Mesenteric fat pad (tissue), 1 donor: Measurements from ENCODE around the gene PTPN20. TPM values are rescaled to one million over a fixed set of nuclear protein-coding genes. Genes with fewer than 3 reads are reported as not detected.
A peak's percentile ranks its signal among the peaks of the same experiment; 100 is the strongest.

Source experiments
- DNase-seq: peaks from one replicate; pipeline ENCODE4 v3.0.0-alpha.2; 2020; ENCODE audit warnings: low spot score
- total RNA-seq: library from RNA; stranded (reverse); fragmentation: NEBNext Ultra II Directional; extraction: Animal tissue kit (Norgen Biotek cat#: 25700); gene quantifications from one replicate; pipeline ENCODE4 v1.2.1, GENCODE V29; 2021
- donor health status: DM: yes; HTN: yes; CAD: no.

The PTPN20 gene
- total RNA-seq, 1 donor from 2014 or later: 0.74 TPM

DNA sequence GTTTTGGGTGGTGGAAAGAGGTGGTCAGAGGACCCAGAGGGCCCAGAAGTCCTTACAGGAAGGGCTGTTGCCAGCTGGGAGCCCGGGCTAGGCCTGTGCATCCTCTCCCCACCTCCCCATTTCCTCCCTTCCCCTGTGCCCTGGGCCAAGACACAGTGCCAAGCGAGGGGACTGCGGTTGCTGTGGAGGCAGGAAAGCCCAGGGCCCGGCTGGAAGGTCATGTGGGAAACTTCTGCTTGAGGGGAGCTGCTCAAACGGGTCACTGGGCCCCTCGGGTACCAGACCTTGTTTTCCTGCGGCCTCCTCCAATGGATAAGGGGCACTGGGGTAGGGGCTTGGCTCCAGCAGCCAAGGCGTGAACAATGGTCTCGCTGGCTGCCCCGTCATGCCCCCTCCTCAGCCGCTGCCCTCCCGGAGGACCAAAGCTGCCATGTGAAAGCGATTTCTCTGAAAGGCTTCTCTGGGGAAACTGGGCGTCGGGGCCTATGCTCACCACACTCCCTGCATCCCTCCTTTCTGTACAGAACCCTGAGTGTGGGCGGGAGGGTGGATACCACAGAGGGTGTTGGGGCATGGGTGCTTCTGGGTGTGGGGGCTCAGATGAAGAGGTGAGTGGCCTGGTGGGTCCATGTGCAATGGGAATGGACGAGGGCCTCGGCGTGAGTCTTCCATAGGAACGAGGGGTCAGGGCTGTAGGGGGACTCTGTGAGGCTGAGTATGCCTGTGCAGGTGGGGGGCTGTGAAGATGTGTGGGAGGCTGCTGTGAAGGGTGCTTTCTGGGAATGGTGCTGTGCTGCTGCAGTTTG is 135.3 kb downstream of the PTPN20 start:
- DNase-seq: peak; percentile 81

DNA sequence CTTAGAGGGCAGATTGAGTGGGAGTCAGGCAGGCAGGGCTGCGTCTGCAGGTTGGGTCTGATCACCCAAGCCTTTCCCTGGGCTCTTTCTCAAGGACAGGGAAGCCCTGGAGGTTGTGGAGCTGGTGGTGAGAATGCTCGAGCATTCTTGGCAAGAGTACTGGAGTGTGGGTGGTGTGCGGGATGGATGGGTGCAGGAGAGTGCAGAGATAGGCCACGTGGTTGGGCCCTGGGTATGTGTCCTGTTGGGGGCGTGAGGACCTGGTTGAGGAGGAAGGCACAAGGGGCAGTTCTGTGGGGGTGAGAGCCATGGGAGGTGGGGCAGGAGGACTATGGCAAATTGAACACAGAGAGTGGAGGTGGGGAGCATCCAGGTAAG is 135.9 kb downstream of the PTPN20 start:
- no peak for DNase-seq

DNA sequence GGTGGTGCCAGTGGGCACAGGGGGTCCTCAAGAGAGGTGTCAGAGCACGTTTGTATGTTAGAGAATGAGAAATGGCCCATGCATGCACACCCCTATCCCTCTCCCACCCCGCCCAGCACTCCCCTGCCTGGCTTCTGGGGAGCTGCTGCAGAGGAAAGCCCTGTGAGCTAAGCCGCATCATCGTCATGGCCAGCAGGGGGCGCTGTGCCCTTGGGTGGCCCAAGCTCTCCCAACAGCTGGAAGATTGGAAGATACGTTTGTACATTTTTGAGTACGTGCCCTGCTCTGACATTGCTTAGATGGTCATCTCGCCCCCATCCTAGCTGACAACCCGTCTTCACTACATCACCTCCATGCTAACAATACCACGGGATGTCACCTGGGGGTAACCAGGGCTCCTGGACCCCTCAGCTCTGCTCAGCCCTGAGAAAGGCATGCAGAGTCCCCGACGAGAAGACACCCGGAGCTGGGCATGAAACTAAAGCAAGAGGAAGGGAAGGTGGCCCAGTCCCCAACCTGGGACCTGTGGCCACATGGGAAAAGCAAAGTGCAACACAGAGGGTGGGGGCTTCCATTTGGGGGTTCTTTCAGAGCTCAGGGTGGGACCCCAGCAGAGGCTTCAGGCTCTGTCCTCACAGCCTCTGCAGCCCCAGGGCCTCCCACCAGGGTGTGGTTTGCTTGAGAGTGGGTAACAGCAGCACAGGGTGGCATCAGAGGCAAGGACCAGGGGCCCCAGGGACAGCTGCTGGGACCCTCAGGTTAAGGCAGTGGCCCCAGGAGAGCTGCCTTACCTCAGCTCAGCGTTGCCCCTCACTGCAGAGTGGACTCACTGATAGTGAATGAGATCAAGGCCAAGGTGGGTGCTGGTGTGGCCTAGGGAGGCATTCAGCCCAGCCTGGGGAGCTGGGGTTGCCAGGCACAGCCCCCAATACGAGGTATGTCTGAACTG is 136.6 kb downstream of the PTPN20 start:
- peak; percentile 90 for DNase-seq

DNA sequence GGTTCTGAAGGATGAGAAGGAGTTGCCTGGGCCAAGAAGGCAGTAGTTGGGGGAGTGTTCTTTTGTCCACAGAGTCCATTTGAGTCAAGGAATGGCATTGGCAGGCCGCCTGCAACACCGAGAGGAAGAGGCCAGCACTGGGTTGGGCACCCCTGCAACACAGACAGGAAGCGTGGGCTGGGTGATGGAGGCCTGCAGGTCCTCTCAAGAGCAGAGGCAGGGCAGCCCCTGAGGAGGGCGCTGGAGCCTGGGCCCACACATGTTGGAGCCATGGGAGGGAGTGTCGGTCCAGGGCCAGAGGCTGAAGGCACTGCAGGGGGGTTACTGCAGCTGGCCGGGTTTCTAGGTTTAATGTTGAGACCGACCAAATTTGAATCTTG is 137.3 kb downstream of the PTPN20 start:
- no peak for DNase-seq

DNA sequence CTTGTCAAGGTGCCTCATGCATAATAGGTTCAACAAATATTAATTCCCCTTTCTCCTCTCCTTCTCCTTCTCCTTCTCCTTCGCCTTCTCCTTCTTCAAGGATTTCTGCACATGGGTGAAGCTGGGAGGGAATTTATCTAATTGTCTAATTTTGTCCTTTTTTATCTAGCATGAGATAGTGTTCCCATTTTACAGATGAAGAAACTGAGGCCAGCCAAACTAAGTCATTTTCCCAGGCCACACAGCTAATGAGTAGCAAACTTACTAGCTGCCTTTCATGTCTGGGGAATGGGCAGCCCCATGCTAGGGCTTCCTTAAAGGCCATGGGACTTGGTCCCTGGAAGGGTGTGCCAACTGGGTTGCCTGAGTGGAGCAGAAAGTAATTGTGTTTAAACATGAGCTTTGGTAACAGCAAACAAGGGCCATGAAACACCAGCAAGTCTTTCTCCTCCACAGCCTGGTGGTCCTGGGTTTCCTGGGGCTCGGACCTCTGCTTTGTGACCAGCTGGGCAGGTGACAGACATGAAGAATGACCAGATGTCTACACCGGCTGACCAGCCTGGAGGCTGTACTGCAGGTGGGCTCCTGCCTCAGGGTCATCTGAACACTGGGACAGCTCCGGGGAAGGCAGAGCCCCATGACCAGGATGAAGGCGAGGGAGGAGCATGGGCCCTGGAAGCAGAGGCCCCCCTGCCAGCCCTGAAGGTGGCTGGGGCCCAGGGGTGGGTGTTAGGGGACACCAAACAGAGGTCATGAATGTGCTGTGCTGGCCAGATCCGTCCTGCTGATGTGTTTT is 138.0 kb downstream of the PTPN20 start:
- DNase-seq: no peak

DNA sequence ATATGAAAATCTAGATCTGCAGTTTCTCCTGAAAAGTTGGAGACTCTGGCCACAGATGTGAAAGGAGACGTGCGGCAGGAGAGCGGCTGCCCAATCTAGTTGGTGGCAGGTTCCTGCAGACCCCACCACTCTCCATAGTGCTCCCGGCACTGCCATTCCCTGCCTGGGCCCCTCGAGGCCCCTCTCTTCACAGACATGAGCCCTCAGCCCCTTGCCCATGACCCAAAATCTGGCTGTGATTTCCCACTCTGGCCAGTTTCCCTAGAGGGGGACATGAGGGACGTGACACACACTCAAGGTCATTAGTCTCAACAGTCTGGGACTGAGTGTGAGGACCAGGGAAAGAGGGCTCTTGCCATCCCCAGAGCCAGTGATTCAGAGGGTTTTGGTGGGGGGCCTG is 138.7 kb downstream of the PTPN20 start:
- no peak for DNase-seq

DNA sequence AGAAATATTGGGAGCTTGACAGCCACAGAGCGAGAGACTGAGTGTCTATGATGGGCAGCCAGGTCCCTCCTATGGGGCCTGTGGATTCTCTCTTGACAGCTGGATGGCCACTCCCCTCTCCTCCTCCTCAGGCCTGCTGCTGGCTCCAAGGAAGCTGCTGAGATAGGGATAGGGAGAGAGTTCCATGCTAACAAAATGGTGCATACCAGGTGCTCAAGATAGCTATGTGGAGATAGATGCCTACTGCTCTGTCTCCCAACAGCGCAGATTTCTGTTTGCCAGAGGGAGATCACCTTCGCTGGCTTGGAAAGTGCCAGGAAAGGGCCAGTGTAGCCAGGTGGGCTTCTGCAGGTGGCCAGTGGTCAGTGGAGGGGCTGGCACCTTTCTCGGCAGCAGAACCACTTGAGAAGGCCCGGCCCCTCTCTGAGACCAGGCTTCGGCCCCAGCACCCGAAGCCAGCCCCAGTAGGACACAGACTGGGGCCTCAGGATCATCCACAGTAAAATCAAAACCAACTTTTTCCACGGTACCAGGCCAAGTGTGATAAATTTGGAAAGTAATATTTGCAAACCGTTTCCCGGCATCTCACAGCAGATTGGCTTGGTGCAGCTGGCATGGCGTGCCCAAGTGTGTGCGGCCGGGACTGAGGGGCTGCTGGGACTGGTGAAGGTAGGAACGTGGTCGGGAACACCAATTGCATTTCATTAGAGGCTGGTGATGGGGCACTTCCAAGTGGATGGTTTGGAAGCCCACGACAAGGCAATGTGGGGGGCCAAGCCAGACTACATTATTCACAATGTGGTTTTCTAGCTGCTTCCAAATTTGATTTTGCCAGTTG is 139.6 kb downstream of the PTPN20 start:
- no peak for DNase-seq

DNA sequence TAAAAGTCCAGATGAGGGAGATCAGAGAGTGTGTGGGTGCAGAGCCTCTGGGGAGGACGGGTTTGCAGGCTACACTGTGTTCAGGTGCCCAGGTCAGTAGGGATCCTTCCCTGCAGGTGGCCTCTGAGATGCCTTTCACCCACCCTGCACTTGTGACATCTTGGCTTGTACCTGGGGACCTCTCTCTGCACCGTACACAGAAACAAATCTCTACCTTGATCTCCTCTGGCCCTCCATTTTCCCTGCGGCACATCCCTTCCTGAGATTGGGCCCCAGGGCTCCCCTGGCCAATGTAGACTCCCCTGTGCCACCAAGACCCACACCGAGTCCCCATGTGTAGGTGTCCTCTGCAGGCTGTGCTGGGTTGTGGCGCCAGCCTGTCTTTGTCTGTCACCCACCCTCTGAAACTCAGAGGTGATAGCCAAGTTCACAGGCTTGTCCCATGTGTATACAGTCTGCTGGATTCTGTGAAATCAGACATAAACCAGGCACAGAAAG is 140.6 kb downstream of the PTPN20 start:
- no peak for DNase-seq
